HG03565 (cell line): ENCODE data around the gene EXOG.
"Not testable (repeated sequence)": the region's sequence is repeated elsewhere in the genome, so short reads cannot be mapped to it uniquely, and the experiment has no call there.

Experiments
- ATAC-seq: cut with Tn5 transposase; IDR thresholded peaks from one replicate; pipeline ENCODE4 v1.9.1; 2021; ENCODE audit warnings: mild to moderate bottlenecking, moderate library complexity; ENCODE audit not compliant: unreplicated experiment

Gene EXOG

DNA sequence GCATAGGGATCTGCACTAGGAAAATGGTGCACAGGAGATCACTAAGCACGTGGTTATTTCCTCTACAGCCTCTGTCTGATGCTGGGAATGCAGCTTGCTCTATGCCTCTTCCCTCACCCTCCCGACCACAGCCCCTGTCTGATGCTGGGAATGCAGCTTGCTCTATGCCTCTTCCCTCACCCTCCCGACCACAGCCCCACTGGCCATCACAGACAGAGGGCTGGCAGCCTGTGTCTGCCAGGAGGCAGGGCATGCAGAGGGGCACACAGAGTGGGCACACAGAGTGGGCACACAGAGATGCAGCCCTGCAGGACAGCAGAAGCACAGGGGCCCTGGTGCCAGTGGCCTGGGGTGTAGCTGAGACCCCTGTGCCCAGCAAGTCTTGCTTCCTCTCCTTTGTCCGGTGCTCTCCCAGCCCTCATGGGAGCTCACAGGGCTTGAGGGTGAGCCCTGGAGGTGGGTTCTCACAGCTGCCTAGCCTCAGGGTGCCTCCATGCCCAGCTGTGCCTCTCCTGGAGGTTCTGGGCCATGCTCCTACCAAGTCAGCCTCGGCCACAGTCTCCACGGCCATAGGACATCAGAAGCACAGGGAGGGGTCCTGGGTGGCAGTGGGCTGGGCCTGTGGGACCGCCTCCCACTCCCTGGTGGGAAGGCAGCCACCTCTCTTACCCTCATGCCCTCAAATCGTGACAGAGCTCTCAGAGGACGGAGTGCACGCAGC lies 65.8 kb downstream of the EXOG start:
- ATAC-seq, result no peak

DNA sequence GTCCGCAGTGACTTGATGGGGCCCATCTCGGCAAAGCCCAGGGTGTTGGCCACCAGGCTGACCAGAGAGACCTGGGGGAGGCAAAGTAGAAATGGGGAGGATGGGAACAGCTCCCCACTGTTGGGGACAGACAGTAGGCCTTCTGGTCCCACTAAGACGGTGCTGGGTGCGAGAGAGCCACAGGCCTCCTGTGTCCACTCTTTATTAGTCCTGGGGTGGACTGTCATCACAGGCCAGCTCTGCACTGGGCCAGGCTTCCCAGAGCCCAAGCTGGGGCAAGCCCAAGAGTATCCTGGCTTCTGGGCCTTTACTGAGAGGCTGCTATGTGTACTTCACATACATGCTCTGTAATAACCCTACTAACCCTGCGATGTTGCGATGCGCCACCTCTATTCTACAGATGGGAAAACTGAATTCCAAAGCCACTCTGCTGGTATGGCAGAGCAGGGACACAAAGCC lies 66.4 kb downstream of the EXOG start:
- no peak for ATAC-seq

DNA sequence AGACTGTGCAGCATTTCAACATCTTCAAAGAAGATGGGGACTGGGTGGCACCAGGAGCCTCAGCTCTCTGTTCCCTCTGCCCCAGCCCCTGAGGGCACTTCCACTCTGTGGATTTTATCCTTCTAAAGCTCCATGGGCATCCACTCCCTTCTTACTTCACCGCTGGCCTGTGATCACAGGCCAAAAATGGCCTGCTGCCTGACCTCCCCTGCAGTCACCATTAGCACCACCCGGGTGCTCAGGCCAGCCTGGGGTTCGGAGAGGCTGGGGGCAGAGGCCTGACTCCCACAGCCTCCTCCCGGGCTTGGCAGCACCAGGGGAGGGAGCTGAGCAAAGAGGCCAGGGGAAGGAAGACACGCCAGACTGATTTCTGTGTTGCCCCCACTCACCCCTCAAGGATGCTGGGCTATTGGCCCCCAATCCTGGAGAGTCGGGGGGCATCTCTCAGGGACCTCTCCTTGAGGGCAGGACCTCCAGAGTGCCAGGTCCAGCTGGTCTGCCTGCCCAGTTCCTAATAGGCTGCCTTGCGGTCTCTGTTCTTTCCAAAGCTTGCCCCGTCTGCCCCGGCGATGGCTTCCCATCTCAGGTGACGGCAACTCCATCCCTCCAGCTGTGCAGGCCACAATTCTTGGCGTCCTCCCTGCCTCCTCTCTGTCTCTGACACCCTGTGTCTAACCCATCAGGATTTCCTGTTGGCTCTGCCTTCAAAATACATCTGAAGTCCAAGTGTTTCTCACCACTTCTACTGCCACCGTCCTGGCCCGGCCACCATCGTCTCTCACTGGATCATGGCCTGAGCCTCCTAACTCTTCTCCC lies 67.1 kb downstream of the EXOG start:
- no peak for ATAC-seq

- ATAC-seq, result no peak
Observed at GRCh38 chr3:38563886-38564270, 67.7 kb downstream of the EXOG start.

GRCh38 chr3:38564631-38565338 lies 68.6 kb downstream of the EXOG start:
- no peak for ATAC-seq

DNA sequence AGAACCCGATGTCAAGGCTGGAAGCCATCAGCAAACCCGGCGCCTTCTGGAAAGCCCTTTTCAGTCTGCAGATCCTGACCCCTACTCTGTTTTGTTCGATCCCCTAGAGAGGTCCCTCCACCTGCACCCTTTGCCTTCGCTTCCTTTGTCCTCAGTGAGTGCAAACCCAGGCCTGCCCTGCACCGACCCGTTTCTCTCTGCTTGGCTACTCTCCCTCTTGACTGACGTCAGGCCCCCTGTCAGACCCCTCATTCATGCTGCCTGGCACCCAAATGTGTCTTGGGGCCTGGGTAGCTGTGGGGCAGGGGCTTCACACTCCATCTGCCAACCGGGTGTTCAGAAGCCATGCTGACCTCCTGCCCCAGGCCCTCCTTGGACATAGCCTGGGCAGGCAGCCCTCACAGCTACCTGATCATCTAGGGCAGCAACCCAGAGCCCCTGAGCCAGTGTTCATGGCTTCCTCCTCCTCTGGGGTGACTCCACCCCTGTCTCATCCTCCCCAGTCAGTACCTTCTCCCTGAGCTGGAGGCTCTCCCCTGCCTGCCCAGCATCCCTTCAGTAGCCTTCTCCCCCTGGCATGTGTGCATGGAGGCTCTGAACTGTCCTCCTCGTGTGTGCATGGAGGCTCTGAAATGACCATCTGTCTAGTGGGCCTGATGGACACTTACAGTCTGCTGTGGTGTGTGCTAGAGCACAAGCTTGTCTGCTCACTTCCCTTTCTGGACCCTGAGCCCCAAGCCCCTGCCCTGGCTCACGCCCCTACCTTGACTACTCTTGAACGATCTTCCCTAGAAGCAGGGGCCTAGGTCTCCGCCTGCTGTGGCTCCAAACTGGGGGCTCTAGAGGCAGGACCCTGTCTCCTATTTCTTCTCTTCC lies 69.4 kb downstream of the EXOG start:
- ATAC-seq, result no peak

GRCh38 chr3:38566215-38566528 lies 70.0 kb downstream of the EXOG start:
- no peak for ATAC-seq

DNA sequence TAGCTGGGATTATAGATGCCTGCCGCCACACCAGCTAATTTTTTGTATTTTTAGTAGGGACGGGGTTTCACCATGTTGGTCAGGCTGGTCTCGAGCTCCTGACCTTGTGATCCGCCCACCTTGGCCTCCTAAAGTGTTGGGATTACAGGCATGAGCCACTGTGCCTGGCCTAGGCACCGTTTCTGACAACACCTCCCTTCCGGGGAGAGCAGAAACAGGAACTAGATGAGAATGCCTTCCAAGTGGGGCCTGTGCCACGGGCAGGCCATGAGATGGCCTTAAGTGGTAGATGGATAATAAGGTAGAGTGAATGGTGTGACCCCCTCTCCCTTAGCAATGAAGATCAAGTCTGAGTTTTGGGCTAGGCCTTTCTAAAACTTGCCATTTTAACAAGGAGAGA lies 70.7 kb downstream of the EXOG start:
- not testable (repeated sequence) for ATAC-seq

DNA sequence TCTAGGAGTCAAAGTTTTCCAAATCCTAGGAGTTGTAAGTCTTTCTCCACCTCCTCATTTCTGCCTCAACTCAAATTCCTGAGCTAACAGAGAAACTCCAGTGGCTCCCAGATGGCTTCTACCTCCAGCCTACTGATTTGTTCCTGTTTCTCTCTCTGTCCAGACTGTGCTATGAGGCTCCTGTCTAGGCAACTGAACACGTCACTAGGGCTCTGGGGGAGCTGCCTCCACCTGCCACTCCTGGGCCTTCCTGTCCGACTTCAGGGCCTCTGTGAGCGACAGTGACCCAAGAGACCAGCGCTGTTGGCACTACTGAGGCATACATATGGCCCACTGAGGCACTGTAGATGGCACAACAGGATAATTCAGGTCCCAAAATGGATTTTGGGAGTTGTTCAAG lies 71.4 kb downstream of the EXOG start:
- no peak for ATAC-seq

DNA sequence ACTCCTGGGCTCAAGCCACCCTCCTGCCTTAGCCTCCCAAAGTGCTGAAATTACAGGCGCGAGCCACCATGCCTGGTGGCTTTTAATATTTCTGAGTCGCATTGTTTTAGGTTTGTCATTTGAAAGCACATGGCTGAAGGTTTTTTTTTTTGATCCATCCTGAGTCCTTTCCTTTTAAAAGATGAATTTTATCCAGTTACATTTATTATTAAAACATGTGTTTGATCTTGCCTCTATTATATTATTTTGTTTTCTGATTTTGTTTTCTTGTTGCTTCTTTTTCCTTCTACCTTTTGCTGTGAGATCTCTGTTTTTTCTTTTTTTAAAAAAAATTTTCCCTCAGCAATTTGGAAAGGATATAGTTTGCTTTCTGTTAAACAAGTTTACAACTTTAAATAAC lies 77.0 kb downstream of the EXOG start:
- no peak for ATAC-seq

- ATAC-seq, result no peak
Observed at GRCh38 chr3:38573556-38573955, 77.4 kb downstream of the EXOG start.

GRCh38 chr3:38574411-38575278 lies 78.5 kb downstream of the EXOG start:
- ATAC-seq, result no peak

- no peak for ATAC-seq
Observed at GRCh38 chr3:38575279-38575843, 79.2 kb downstream of the EXOG start.
